Stimulated activated CD4-positive, alpha-beta T cell treated with anti-CD3 and anti-CD28 coated beads, Interleukin-1b, Interleukin-23, amount 100 ng/mL, for 24 hours (primary cell): ENCODE results near the gene ZNF593OS.

Experiments used
- DNase-seq, 4 experiments: peaks; one replicate each; pipeline ENCODE4 v3.0.0-alpha.2; 2020; ENCODE audit warnings: low read depth in 4 of 4, low spot score in 1 of 4

ZNF593OS gene

DNA sequence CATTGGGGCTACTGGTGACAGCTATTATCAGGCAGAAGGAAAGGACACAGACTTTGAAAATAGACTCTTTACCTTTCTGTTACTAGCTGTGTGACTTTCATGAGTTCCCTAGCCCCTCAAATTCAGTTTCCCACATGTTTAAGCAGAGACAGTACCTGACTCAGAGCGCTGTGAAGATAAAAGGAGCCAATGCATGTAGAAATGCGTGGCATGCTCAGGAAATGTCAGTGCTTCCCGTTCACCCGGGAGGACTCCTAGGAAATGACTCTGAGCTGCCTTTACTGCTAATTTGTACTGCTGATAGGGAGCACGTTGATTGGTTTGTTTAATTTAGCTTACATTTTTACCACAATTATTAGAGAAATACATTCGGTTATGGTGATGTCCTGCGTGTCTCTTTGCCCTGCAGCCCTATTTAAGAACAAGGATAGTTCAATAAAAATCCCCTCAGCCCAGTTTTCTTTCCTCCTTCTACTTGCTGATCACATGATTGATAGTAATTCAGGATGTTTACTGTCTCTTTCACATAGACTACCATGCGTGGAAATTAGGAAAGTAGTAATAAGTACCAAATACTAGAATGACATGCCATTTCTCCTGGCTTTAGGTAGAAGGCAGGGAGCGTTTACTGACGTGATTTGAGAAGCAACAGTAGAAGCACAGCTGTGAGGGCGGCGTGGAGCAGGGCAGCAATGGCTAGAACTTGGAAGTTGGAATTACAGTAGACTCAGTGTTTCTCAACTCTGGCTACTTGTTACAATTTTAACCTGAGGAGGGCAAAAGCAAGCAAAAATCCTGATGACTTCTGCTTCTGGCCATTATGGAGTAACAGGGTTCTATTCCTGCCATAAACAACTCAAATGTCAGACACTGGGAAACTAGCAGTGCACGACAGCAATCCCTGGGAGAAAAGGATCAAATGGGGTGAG lies 44.1 kb downstream of the ZNF593OS start:
- no peak for DNase-seq

DNA sequence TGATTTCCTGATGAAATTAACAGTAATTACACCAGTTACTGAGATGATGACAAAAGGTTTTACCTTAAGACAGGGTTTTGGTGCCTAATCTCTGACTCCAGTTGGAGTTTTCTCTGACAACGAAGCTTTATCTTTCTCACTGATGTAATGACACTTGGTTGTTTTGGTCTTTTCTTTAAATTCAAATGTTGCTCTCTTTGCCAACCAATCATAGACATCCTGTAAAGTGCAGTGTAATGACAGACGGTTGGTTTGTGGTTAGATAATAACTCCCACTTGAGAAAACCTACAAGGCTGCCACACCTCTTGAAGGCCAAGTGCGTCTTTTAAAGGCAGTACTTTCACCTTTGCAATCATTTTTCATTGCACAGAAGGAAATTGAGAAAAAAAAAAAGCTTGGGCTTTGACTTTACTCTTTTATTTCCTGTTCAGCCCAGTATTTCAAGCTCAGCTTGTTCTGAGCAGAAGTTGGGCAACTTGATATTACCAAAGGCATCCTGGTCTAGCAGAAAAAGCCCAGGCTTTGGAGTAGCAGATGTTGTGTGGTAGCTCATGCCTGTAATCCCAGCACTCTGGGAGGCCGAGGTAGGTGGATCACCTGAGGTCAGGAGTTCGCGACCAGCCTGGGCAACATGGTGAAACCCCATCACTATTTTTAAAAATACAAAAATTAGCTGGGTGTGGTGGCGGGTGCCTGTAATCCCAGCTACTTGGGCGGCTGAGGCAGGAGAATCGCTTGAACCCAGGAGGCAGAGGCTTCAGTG lies 45.1 kb downstream of the ZNF593OS start:
- DNase-seq, result peak in 1 of 4 experiments; percentile 3

GRCh38 chr1:26125946-26126320 lies 45.7 kb downstream of the ZNF593OS start:
- DNase-seq, result no peak

- no peak for DNase-seq
These were observed 46.2 kb downstream of the ZNF593OS start for GRCh38 chr1:26125382-26125781.

DNA sequence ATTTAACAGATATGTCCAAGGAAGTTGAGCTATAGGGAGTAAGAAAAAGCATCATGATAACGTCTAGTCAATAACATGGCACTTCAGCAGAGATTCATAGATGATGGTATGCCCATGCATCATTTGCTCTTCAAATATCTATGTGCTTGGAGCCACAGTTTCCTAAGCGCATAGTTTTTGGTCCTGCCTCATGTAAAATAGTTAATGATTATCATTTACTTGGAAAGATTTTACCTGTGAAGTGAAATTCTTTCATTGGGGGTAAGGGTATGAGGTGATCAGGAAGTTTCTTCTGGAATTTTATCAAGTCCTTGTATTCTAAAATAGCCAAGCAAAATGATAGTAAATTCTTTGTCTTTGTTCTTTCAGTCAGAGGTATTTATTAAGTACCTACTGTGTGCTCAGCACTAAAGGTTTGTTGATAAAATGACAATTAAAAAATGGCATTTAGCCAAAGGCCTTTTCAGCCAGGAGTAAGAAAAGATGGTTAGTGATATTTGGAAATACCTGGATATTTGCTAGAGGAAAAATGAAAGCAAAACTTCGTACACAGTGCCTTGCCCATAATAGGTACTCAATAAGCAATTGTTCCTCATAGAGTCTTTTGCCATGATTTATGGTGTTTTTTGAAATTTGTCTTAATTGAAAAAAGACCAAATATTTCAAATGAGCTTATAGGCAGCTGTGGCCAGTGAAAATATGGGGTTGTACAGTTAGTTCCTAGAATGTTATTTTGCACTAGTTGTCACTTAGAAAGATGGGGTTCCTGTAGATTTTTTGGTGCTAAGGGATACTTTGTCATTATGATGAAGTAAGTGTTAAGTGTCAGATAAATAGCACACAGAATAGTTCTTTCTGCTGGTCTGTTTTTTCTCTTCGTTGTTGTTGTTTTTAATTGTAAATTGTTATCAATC lies 47.0 kb downstream of the ZNF593OS start:
- no peak for DNase-seq

DNA sequence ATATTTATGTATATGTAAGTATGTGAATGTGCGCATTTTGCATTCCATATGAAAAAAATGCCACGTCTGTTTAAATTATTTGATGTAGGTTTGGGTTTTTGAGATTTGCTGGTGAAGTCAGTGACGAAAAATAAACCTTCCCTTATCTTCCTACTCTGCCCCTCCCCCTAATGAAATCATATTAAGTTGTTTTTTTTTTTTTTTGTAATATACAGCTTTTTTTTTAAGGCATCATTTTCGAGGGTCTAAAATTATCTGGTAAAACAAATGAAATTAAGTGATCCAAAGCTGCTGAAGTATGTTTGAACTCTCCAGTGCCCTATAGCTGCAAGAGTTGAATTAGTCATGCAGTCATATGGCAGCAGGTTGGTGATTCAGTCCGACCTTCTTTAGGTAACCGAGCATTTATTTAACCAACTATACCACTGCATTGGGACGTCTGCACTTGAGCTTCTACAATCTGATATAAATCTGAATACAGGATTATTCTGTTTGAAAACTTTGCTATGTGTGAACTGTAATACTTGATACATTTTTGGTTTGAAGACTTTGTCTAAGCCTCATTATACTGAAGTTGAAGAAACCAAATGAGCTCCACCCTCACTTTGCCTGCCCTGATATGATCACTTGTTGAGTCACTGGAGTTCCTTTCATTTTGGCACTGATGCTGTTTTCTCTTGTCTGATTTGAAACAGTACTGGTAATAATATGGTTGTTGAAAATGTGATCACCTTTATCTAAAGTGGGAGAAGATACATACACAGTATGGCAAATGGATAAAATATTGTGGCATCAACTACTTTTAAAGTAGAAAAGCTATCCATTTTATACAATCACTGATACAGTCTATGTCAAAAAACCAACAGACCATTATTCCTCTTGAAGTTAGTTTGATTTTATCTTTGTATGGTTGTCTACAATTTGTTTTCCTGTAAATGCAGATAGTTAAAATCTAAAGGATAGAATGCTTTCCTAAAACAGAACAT lies 48.4 kb downstream of the ZNF593OS start:
- DNase-seq, result no peak

GRCh38 chr1:26121854-26122773 lies 49.5 kb downstream of the ZNF593OS start:
- DNase-seq, result no peak

DNA sequence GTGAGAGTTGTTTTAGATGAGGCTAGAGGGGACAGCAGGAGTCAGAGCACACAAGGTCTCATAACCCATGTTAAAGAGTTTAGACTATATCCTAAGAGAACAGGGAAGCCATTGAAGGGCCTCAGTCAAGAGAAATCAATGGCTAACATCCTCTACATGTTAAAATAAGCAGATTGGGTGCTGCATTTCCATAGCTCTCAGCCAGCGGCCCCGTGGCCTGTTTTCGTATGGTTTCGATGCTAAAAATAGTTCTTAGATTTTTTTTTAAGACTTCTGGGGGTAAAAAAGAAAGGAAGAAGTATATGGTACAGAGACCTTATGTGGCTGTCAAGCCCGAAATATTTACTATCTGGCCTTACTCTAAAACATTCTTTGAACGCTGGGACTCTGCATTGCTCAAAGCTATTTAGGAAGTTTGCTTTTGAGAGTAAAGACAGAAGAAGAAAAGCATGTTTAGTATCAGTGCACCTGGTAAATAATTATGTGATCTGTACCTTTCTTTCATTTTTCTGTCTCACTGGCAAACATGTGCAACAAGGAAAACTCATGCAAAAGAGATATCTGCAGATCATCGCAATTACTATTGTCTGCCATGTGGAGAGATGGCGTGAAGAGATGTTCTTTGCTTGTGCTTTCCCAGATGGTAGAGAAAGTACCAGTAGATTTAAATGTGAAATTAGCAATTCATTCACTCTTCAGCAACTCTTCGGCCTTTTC lies 51.6 kb downstream of the ZNF593OS start:
- DNase-seq, result no peak
